T47D (cell line): ENCODE measurements around the gene APBA2.

Source experiments
- DNase-seq, 2 experiments: peaks; one replicate each; pipeline versions ENCODE4 v3.0.0 to v3.0.0-alpha.2; 2011 to 2012; ENCODE audit warnings: low read depth in 1 of 2, low spot score in 1 of 2
- JUND ChIP-seq: IDR thresholded peaks from 2 replicates; pipeline ENCODE4 v1.6.1; 2012; ENCODE audit warnings: low read depth
- in situ Hi-C: cut with HindIII; loops from 2 replicates; pipeline ENCODE4 v1.10.0; 2016; ENCODE audit warnings: low sequenced_read_pairs, low pct_unique_long_range_greater_than_20kb

The APBA2 gene

DNA sequence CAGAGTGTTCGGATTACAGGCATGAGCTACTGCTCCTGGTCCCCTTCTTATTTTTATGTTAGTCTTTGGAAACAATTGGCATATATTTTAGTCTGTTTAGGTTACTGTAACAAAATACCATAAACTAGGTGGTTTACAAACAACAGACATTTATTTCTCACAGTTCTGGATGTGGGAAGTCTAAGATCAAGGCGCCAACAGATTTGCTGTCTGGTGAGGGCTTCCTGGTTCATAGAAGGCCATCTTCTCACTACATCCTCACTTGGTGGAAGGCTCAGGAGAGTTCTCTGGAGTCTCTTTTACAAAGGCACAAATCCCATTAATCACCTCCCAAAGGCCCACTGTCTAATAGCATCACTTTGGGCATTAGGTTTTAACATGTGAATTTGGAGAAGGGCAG is 101.0 kb downstream of the APBA2 start:
- TF ChIP-seq JUND, result no peak
- in situ Hi-C loops, result no loop called here
- DNase-seq, result no peak

DNA sequence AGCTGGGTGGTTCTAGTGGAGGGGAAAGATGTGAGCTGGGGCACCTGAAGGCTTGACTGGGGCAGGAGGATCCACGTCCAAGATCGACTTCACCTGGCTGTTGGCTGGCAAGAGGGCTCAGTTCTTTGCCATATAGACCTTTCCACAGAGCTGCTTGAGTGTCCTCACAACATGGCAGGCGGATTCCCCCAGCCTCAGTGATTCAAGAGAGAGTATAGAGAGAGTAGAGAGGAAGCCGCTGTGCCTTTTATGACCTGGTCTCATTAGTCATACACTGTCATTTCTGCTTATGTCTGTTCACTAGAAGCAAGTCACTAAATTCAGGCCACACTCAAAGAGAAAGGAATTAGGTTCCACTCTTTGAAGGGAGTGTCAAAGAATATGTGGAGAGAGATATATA is 101.6 kb downstream of the APBA2 start:
- in situ Hi-C loops, result no loop called here
- DNase-seq, result no peak
- TF ChIP-seq JUND, result no peak

DNA sequence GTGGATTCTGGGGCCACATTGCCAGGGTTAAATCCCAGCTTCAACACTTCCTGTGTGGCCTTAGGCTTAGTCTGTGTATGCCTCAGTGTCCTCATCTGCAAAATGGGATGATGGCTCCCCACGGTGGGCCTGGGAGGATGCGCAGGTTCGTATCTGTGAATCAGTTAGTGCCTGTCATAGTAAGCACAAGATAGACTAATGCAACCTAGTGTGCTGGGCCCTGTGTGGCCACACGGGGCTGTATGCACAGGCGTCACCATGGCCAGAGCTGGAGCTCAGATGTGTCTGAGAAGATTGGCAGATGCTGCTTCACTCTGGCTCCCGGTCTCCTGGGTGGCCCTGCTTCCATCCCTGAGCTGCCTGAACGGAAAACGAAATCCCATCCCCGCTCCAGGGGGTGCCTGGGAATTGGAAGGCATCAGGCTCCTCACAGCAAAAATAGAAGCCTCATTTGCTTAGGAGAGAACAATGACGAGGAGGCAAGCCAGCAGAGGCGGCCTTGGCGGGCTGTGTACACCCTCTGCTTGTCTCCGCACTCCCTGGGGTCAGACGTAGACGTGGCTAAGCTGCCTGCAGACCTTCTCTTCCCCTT is 103.6 kb downstream of the APBA2 start:
- TF ChIP-seq JUND, result no peak
- peak in 1 of 2 experiments; percentile 19 for DNase-seq
- in situ Hi-C loops, result no loop called here

DNA sequence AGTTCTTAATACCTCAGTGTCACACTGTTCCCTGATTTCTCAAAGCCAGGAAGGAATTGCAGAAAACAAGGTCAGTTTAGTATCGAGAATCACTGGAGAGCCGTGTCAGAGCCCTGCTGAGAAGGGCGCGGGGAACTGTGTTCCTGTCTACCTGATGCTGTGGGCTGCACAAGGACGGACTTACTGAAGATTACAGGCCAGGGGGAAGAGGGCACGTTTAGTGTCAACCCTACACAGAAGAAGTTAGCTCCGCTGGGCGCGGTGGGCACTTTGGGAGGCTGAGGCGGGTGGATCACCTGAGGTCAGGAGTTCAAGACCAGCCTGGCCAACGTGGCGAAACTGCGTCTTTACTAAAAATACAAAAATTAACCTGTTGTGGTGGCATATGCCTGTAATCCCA is 104.1 kb downstream of the APBA2 start:
- no peak for DNase-seq
- TF ChIP-seq JUND, result no peak
- in situ Hi-C loops, result no loop called here

DNA sequence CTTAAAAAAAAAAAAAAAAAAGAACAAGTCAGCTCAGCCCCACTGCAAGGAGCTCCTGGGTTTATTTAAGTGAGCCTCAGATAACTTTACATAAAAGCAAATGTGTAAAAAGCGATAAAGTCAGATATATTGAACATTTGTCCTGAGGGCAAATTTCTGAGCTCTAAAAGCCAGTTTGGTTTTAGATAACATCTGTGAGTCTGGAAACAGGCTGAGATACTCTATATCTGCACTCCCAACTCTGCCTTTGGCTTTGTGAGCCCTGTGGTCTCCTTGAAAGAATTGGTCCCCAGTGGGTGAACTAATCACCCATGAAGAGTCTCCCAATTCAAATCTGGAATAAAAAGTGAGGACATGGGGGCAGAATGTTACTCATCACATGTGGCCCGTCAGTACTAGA is 104.6 kb downstream of the APBA2 start:
- no peak for DNase-seq
- no peak for TF ChIP-seq JUND
- in situ Hi-C loops, result no loop called here

DNA sequence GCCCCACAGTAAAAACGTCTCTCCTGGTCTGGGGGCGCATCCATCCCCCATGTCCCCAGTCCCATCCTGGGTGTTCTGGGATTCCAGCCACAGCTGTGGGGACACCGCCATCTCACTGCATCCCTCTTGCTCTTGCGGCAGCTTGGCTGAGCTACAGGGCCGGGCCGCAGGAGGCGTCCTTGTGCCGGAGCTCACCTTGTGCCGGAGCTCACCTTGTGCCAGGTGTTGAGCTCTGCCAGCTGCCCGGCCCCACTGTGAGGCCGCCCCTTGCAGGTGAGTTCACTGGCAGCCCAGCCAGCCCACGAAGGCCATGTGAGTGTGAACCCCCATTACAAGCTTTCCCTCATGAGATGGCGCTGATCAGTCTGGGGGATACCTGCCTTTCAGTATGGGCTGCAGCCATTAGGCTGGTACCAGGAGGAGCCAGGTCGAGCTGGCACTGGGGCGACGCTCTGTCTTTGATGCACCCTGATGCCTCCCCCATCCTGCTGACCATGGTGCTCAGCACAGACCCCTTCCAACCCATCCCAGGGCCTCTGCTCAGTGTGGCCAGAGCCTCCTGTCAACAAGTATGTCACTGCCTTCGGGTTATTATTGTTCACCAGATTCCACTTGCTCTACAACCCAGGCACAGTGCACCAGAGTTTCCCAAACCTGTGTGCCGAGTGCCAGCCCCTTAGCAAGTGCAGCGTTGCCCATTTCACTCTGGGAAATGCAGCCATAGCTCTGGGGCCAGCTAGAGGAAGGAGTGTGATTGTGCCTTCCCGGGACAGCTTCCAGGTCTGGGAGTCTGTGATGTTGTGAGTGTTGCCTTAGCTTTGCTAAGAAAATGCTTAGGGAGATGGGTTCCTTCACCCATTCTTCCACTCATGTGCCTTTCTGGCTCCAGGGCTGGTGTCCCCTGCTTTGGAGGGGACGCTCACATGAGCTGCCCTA is 105.7 kb downstream of the APBA2 start:
- in situ Hi-C loops, result no loop called here

DNA sequence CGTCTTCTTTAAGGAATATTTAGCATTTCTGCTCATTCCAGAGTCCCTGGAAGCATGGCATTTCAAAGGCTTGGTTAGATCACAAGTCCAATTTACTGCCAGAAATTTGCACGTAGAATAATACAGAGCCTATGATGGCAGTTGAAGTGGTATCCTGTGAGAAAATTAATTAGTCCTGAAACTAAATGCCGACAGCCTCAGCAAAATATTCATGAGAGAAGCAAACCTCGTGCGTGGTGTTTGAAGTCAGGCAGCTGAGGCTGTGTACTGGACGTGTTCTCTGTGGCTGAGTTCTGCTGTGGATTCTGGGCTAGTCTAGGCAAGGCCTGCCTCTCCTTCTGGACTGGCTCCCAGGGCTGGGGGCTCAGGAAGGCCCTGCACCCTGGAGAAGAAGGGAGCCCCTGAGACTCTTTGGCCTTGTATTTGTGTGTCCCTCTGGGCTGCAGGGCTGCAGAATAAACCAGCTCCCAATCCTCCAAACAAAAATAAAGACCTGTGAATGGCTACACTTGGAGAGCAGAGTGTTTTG is 106.6 kb downstream of the APBA2 start:
- in situ Hi-C loops, result no loop called here
- no peak for DNase-seq
- TF ChIP-seq JUND, result no peak

More for the DNA sequence above, 105.7 kb downstream of the APBA2 start:
- TF ChIP-seq JUND, result no peak
- DNase-seq, result no peak

DNA sequence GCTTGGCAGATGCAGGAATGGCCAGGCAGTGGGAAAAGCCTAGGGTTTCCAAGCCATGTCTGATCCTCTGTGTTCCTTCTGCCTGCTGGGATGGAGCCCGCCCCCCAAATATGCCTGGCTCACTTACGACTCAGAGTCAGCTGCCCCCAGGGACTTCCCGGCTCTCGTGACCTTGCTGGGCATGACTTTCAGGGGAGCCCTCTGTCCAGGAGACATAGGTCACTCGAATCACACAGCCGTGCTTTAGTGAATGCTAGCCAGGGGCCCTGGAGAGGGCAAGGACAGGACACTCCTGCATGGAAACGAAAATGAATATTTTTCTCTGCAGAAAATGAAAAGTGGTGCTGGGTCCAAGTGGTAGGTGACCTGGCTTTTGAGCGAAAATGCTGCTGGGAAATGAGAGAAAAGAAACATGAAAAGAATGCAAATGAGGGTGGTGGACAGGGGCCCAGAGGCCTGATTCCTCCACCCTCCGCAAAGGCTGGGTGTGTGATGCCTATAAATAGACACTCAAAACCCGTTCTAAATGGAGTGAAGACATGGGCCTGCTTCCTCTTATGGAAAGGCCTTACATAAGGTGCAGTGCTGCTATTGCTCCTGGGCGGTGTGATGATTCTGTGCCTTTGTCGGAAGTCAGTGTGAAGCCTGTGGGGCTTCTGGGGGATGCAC is 107.4 kb downstream of the APBA2 start:
- DNase-seq, result no peak
- TF ChIP-seq JUND, result no peak
- in situ Hi-C loops, result no loop called here

DNA sequence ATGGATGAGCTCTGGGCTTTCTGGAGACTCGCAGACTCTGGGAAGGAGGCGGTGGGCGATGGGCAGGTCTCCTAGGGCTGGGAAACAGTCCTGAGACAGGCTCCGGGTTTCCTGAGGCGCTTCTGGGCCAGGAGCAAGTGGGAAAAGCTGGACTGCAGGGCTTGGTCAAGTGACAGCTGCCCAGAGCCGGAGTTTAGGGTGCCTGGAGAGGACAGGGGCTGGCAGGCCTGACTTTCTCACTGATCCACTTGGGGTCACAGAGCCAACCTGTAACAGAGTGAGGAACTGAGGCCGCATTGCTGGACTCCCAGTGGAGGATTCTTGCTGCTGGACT is 107.9 kb downstream of the APBA2 start:
- in situ Hi-C loops, result no loop called here
- DNase-seq, result no peak
- no peak for TF ChIP-seq JUND

DNA sequence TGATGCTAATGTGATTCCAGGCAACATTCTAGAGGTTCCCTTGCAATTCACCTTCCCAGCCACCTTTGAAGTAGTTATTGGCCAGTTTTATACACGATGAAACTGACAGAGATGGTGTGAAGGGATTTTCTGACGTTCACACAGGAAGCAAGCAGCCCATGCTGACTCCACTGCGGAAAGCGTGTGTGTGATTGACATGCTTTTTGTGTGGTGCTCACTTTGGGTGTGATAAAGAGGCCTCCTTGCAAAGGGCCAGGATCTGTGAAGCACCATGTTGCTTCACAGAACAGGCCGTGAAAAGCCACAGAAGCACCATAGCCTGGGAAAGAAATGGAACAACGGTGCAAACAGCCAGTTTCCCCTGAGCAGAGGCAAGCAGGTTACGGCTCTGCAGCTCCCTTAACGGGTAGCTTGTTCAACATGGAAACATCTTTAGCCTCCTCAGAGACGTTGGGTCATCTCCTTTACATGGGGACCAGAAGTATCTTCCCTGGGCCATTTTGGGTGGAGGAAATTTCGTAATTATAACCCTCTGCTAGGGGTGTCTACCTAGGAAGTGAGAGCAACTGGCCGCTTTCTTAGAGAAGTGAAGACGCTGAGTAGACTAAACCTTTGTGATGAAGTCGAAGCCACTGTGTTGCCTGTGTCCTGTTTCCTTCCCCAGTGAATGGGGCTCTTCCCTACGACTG is 108.5 kb downstream of the APBA2 start:
- no peak for TF ChIP-seq JUND
- in situ Hi-C loops, result no loop called here
- DNase-seq, result no peak

DNA sequence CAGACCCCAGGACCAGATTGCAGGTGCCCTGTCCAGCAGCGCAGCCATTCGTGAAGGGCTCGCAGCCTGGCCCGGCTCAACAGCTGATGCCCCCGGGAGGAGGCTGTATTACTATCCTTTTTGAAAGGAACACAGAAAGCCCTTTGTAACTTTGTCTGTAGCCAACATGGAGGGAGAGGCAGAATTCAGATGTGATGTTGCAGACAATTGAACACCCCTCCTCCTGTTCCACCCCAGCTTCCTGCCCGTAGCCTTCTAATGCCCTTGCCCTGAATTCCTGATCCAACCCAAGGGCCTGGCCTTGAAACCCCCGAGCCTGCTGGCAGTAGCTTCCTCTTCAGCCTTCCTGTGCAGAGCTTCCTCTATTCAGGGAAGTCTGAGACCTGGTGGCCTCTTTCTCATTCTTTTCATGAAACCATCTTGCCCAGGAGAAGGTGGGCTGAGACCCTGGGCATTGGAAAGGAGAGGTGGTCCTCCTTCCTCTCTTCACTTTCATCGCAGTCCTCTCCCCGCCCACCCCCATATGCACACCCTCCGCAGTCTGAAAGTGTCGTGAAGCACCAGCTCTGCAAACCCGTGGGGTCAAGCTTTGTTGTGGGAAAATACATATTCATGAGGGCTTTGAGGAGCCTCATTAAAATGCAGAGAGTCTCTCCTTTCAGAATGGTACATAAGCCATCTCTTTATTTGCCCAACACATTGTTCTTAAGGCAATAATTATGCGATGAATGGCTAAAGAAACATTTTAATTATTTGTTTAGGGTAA is 109.2 kb downstream of the APBA2 start:
- in situ Hi-C loops, result no loop called here
- TF ChIP-seq JUND, result no peak

DNA sequence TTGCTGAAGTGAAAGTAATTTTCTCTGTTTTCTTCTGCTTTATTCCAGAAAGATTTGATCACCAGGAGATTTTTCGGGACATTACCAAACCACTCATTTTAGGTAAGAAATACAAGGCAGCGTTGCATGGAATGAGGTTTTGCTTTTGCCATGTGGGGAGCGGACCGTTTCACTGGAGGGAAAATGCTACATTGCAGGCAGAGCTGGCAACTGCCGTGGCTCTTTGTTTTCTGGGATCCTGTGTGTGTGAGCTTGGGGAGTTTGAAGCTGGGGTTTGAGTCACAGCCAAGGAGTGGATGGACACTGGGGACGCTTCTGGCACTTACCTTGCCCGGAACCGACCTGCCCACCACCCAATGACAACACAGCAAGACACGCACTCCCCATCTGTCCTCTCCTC is 109.9 kb downstream of the APBA2 start:
- in situ Hi-C loops, result no loop called here
- TF ChIP-seq JUND, result no peak
- DNase-seq, result no peak

More for the DNA sequence above, 109.2 kb downstream of the APBA2 start:
- no peak for DNase-seq
